ENCODE data around the gene TM7SF2.
A peak's percentile ranks its signal among the peaks of the same experiment; 100 is the strongest.

Gene TM7SF2

DNA sequence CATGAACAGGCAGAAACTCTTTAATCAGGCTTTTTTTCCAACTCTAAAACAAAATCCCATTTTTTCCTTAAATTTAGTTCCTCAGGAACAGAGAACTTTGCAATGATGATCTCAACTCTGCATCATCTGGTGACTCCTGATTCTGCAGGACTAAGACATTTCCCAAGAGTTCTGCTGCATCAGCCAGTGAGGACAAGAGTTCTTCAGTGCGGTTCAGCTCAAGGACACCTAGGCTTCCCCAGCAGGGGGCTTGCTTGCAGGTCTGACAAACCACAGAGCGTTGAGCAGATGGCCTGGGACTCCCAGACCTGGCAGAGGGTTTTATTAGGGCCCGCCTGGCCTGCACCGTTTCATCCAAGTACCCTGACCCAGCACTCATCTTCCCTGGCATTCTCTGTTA lies 34.2 kb upstream of the TM7SF2 start:
- H2AFZ ChIP-seq (ENCODE audit: low read depth, low read length, severe bottlenecking), result no peak overlapping the region
- H4K20me1 ChIP-seq (ENCODE audit: low read depth, low read length), result no peaks in the 10 kb centered on the region; the same call in 1 of the 2 replicates
- H3K9me2 ChIP-seq (replicated peaks; ENCODE audit: insufficient read depth, low read length), result no peaks in the 10 kb centered on the region
- no peaks in the 10 kb centered on the region for H3K27me3 ChIP-seq (ENCODE audit: low read length)
- no peak overlapping the region for H3K4me2 ChIP-seq (ENCODE audit: low read depth, low read length, poor library complexity, severe bottlenecking)
- H3F3A ChIP-seq (ENCODE audit: insufficient read depth), result peaks cover 12% of the 10 kb centered on the region; the same call in 1 of the 2 replicates
- no peak overlapping the region for H3K4me3 ChIP-seq (ENCODE audit: insufficient read depth, low read length, poor library complexity, severe bottlenecking)
- H3K79me2 ChIP-seq (ENCODE audit: insufficient read depth, low read length), result peaks cover 46% of the 10 kb centered on the region
- no peak overlapping the region for H3K9ac ChIP-seq (ENCODE audit: low read length)
- TF ChIP-seq CTCF (IDR thresholded peaks at IDR 0.05; ENCODE audit: insufficient read depth, low read length, poor library complexity, severe bottlenecking) (no peak), EZH2phosphoT487 (conservative IDR thresholded peaks at IDR 0.05; ENCODE audit: low read length) (no peak)
- H3K36me3 ChIP-seq (ENCODE audit: low read length), result peaks cover 13% of the 10 kb centered on the region
- no peaks in the 10 kb centered on the region for H3K9me3 ChIP-seq (ENCODE audit: insufficient read depth, low read length)
- H3K27ac ChIP-seq (ENCODE audit: low read depth, low read length), result no peak overlapping the region

DNA sequence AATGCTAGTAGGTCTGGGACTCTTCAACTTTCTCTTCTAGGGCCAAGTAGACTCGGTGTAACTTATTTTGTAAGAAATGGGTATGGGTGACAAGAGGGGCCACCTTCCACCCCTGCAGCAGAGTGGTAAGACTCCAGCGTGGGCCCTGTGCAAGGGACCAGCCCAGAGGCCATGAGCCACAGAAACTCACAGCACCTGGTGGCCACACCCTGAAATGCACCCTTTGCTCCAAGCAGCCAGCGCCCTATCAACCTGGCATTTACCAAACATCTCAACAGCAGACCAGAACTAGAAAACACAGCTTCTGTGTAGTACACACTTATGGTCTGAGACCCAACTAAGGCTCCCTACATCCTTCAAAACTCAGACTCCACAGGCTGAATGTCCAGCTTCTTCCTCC lies 33.5 kb upstream of the TM7SF2 start:
- no peaks in the 10 kb centered on the region; the same call in 1 of the 2 replicates for H4K20me1 ChIP-seq (ENCODE audit: low read depth, low read length)
- TF ChIP-seq EZH2phosphoT487 (conservative IDR thresholded peaks at IDR 0.05; ENCODE audit: low read length), result no peak
- TF ChIP-seq CTCF (IDR thresholded peaks at IDR 0.05; ENCODE audit: insufficient read depth, low read length, poor library complexity, severe bottlenecking), result peak; percentile 54
- peaks cover 16% of the 10 kb centered on the region for H3K36me3 ChIP-seq (ENCODE audit: low read length)
- H3K9me2 ChIP-seq (replicated peaks; ENCODE audit: insufficient read depth, low read length), result no peaks in the 10 kb centered on the region
- no peaks in the 10 kb centered on the region for H3K27me3 ChIP-seq (ENCODE audit: low read length)
- H3K4me2 ChIP-seq (ENCODE audit: low read depth, low read length, poor library complexity, severe bottlenecking), result peak overlapping the region; percentile 16
- no peak overlapping the region for H3K9ac ChIP-seq (ENCODE audit: low read length)
- H3K4me3 ChIP-seq (ENCODE audit: insufficient read depth, low read length, poor library complexity, severe bottlenecking), result no peak overlapping the region
- peaks cover 12% of the 10 kb centered on the region; the same call in 1 of the 2 replicates for H3F3A ChIP-seq (ENCODE audit: insufficient read depth)
- peaks cover 53% of the 10 kb centered on the region for H3K79me2 ChIP-seq (ENCODE audit: insufficient read depth, low read length)
- H3K9me3 ChIP-seq (ENCODE audit: insufficient read depth, low read length), result no peaks in the 10 kb centered on the region
- peak overlapping the region; percentile 8; the same call in 1 of the 2 replicates for H3K27ac ChIP-seq (ENCODE audit: low read depth, low read length)
- H2AFZ ChIP-seq (ENCODE audit: low read depth, low read length, severe bottlenecking), result no peak overlapping the region

DNA sequence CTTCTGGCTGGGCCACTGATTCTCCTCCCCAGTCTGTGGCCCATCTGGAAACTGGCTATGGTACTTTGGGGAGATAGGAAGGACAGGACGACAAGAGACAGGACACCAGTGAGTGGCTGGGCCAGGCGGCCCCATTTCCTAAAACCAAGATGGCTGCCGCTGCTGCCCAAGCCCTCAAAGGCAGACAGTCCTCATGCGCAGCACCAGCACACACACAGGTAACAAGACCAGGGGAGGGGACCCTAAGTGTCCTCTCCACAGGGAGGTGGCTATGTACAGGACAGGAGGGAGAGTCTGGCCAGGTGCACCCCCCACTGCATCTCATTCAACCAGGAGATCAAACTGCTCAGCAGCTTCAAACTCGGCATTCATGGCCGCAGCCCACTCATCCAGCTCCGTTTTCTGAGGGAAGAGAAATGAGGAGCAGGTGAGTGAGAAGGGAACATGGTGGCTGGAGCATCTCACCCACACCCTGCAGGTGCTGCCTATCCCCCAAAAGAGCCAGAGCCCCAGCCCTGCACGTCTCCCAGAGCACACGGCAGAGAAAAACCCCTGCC lies 32.8 kb upstream of the TM7SF2 start:
- Histone ChIP-seq H3F3A (ENCODE audit: insufficient read depth) (peaks cover 12% of the 10 kb centered on the region; the same call in 1 of the 2 replicates), H3K9me3 (ENCODE audit: insufficient read depth, low read length) (no peaks in the 10 kb centered on the region), H3K4me3 (ENCODE audit: insufficient read depth, low read length, poor library complexity, severe bottlenecking) (no peak overlapping the region), H3K9ac (ENCODE audit: low read length) (no peak overlapping the region), H3K36me3 (ENCODE audit: low read length) (peaks cover 16% of the 10 kb centered on the region), H4K20me1 (ENCODE audit: low read depth, low read length) (no peaks in the 10 kb centered on the region; the same call in 1 of the 2 replicates), H3K79me2 (ENCODE audit: insufficient read depth, low read length) (peaks cover 60% of the 10 kb centered on the region), H3K27ac (ENCODE audit: low read depth, low read length) (0 out of 2 replicates have a peak overlapping the region, but pooled peaks have one; percentile 8), H3K27me3 (ENCODE audit: low read length) (no peaks in the 10 kb centered on the region), H3K4me2 (ENCODE audit: low read depth, low read length, poor library complexity, severe bottlenecking) (peak overlapping the region; percentile 16), H2AFZ (ENCODE audit: low read depth, low read length, severe bottlenecking) (no peak overlapping the region), H3K9me2 (replicated peaks; ENCODE audit: insufficient read depth, low read length) (no peaks in the 10 kb centered on the region)
- no peak for TF ChIP-seq CTCF (IDR thresholded peaks at IDR 0.05; ENCODE audit: insufficient read depth, low read length, poor library complexity, severe bottlenecking)
- no peak for TF ChIP-seq EZH2phosphoT487 (conservative IDR thresholded peaks at IDR 0.05; ENCODE audit: low read length)

Data from SU-DHL-6 (cell line).